T-helper 2 cell (primary cell): ENCODE data around the gene MED20.

ENCODE experiments used
- DNase-seq, 5 experiments: peaks; one replicate each; pipeline versions ENCODE4 v3.0.0 to v3.0.0-alpha.2; 2012 to 2022

Gene MED20

DNA sequence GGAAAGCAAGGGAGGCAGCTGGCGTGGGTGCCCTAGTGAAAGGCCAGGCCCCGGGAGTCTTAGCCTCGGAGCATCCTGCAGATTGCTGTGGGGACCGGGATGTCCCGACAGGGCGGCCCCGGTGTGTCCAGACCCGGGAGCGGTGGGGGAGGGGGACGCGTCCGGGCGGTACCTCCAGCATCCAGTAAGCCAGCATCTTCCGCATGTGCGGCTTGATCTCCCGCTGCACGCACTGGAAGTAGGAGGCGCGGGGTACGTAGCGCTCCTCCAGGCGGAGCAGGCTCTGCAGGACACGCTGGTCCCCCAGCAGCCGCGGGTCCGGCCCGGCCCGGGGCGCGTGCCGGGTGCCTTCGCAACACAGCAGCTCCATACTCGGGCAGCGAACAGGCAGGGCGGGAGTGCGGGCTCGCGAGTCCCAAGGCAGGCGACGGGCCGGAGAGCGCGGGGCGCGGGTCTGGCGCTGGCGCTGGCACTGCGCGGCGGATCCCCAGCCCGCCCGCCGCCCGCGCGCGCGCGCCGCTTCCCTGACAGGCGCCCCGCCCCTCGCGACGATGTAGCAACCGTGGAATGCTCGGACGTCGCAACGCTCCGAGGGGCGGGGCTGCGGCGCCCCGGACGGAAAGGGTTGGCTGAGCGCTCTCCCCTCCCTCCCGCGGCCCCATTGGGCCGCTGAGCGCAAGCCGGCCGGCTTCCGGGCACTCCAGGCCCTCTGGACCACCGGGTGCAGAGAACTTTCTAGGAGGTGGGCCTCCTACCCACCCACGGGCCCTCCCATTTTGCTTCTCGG is 20.5 kb upstream of the MED20 start, which contains the start of gene CCND3:
TSS of gene CCND3 (minus strand) at position 529 of the 787 bp plus-strand sequence. CDS start at position 370, 159 bp downstream.
- peak; percentile 62 to 93 (median 80) for DNase-seq

DNA sequence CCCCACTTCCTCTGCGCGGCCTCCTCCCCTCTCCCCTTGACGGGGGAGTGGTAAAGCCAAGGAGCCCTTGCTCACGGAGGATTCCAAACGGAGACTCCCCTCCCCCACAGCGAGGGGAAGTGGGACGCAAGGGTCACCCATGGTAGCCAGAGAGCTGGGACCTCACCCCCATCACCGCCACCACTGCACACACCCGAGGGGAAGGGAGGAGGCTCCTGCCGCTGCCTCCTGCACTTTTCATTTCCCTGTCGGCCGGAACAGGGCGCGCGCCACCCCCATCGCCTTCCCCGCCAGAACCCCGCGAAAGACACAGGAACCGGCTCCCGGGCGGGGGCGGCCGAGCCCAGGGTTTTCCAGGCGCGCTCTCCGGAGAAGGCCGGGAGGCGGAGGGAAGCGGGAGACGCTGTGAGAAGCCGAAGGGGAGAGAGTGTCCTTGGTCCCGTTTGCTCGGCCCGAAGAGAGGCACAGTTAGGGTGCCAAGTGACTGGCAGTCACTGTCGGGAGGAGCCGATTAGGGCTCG is 19.9 kb upstream of the MED20 start:
- DNase-seq = peak; percentile 13 to 78 (median 39)

DNA sequence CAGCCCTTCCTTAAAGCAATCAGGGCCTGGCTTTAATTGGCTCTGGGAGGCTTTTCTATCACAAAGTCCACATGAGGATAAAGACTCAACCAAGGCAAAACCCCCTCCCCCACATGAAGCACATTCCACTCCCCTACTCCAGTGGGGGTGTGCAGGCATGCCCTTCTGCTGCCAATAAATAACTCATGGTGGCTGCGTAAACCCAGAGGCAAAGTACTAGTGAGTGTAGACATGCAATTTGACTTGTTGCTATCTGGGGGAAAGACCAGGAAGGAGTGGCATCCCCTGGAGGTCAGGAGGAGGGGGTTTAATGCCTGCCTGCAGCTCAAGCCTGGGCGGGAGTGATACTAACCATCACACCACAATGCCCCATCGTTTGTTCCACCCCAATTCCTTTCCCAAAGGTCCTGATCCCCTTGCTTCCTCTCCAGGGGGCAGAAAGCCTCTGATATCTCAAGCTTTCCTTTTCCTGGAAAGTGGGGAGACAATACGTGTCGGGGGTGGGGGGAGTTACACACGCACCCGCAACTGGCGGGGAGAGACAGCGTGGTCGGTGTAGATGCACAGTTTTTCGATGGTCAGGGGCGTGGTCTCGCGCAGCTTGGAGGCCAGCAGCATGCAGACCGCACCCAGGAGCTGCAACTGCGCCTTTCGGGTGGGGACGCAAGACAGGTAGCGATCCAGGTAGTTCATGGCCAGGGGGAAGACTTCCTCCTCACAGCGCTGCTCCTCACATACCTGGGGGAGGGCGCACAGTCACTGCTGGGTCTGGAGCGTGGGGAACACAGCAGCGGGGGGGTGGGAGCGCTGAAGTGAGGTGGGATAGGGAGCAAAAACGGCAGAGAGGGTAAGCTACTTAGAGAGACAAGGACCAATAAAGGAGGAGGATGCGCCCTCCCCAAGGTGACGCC is 19.2 kb upstream of the MED20 start:
- DNase-seq = peak in 1 of 5 experiments; percentile 66

DNA sequence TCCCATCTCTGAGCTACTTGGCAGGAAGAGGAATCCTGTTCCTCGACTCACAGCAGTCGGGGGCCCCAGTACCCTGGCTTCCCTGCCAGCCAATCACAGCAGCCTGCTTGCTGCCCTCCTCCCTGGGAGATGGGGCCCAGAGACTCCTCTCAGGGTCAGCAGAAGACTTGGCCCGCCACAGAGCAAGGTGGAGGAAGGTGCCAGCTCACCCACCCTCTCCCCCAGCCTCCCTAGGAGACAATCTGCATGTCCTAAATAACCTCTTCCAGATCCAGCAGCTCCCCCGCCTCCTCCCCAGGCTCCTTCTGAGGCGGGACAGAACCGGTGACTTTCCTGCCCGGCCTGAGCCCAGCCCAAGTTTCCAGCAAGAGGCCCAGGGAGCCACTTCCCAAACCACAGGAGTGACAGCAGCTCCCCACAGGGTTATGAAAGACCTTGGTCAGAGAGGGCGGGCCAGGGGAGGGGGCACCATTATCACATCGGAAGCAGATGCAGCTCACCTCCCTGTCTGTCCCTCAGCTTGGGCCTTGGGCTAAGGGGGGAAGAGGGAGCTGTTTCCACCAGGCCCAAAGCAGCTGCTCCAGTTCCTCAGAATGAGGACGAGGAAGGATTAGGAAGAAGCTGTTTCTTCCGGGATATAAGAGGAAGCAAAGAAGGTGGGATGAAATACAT is 18.4 kb upstream of the MED20 start:
- DNase-seq = peak in 1 of 5 experiments; percentile 33

DNA sequence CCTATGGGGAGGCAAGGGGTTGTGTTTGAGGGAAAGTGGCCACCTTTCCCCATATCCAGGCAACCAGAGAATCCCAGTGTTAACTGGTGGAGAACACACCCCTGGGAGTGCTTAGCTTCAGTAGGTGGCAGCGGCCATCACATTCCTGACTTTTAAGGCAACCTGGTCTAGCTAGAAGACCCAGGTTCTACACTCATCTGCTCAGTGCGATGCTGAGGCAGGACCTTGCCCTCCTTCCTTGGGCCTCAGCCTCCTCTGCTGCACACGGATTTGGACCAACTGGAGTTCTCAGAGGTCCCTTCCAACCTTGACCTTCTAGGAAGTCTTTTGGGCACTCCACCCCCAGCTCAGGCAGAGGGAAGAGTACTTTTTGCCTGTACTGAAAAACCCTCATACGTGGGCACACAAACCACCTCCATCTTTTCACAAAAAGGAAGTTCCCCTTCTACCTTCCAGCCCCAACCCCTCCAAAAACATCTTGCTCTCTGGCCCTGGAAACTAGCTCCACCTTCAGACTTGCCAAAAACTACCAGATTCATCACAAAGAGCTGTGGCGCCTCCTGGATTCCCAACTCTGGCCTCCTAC is 17.7 kb upstream of the MED20 start:
- no peak for DNase-seq

DNA sequence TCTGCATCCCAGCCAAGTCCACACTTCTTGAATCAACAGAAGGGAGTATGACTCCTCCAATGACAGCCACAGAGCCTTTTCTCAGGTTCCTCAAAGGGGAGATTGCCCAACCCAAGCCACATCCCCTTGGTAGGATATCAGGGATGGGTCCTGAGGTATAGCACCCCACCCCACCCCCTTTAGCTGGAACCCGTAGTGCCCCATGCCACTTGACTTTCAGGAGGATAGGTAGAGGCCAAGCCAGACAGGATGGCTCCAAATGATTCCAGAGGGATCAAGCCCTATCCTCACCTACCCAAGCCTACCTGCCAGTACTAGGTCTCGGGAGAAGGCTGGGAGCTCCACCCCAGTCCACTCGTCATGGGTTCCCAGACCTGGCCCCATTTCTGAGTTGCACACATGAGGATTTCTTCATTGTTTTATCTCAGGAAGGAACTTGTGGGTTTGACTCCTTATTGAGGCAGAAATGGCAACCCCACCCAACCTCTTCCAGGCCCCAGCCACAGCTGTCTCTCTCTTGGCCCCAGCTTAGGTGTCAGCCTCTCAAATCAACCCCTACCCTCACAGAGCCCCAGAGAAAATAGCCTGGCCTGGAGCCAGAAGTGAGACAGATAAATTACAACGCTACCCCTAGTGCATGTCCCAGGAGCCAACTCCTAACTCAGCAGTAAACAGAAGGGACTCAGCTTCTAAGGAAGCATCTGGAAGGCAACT is 17.1 kb upstream of the MED20 start:
- peak in 3 of 5 experiments; percentile 36 to 84 (median 77) for DNase-seq

DNA sequence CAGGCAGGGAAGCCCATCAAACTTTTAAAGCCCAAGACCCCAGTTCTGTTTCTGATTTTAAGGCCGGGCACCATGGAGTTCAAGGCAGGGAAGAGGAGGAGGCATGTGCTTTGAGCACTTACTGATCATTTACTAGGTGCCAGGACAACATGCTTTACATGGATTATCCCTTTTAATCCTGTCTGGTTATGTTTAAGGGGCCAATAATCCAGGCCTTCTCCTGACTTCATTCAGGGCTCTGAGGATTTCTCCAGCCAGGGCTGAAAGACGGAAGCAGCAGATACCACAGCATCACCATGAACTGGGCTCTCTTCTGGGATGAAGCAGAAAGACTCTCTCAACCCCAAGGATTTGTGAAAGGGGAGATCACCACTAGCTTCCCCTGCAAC is 16.5 kb upstream of the MED20 start:
- no peak for DNase-seq

DNA sequence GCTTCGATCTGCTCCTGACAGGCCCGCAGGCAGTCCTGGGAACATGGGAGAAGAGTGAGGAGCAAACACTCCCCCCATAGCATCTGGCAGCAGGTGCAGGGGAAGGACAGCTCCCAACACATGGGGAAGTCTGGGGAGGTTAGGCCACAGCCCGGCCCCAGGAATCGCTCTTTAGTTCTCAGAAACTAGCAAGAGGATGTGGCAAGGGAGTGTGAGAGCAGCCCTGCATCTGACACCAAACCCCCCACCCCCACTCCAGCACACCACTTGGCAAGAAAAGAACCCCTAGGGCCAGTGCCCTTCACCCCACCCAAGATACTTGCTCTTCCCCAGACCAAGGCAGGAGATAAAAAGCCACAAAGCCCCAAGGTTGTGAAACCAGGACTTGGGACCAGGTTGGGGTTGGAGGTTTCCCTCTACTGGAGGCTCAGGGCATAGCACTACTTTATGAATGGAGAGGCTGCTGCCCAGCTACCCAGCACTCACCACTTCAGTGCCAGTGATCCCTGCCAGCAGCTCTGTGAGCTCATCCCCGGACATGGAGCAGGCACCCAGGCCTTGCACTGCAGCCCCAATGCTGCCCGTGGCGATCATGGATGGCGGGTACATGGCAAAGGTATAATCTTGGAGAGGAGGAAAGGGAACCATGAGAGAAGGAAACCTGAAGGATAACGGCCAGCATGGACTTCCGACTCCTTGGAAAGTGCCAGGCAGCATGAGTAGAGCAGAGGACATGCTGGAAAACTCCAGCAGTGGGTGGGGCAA is 15.3 kb upstream of the MED20 start:
- DNase-seq = peak in 4 of 5 experiments; percentile 24 to 99 (median 70)

DNA sequence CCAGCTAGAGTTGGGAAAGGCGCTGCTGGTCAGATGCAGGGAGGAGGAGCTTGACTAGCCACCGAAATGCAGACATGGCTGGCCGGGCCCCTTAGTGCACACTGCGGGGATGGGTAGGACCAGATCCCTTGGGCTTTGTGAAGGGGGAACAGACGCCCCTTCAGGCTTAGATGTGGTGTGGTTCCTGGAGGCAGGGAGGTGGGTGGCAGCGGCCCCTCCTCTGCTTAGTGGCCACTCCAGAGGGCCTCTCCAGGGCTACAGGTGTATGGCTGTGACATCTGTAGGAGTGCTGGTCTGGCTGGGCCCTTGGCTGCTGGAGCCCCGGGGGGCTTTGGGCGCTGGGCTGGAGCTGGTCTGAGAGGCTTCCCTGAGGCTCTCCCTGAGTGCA is 14.7 kb upstream of the MED20 start:
- no peak for DNase-seq

DNA sequence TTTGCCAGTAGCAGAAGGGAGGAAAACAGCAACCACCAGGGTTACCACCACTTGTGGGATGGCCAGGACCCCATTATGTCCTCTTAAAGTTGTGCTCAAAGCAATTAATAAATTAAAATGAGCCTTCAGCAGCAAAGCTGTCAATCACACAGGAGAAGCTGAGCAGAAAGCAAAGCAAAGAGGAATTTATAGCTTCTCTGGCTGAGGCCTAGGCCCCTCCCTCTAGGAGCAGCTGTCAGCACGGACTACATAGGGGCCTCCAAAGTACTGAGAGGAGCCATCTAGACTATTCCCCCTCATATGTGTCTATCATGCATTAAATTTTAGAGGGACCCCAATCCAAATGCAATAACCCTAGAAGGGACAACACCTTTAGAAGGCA is 14.2 kb upstream of the MED20 start:
- no peak for DNase-seq

DNA sequence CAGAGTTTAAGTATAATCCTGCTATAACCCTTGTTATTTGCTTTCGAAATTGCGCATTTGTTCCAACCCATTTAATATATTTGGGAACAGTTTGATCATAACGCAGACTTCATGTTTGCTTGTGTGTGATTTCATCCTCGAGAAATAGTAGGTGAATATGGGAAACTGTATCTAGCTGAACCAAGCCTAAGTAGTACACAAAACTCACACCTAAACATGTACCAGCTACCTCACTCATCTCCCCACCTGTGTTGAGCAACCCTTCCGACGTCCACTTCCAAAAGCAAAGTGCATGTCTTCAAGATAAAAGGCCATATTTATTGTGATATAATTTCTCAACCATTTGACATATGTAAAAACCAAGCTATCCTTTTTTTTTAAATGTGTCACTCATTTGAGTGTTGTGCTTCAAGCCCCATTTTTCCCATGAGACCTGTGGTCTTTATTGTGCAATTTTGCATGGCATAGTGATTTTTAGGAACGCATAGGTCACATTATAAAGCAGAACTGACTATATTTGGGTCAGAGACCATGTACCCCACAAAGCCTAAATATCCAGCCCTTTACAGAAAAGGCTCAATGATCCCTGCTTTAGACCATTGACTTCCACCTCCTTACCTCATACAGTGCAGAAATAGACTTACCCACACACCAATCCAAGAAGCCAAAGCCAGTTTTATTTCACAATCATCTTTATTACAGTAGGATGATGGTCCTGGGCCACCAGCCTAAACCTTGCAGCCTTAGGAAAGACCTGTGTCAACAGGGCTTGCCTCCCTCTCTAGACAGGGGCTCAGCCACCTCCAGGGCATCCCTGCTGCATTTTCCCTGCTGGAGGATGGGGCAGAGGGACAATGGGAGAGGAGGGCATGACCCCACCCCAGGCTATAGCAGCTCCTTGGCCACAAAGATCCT is 13.6 kb upstream of the MED20 start:
- DNase-seq = no peak

DNA sequence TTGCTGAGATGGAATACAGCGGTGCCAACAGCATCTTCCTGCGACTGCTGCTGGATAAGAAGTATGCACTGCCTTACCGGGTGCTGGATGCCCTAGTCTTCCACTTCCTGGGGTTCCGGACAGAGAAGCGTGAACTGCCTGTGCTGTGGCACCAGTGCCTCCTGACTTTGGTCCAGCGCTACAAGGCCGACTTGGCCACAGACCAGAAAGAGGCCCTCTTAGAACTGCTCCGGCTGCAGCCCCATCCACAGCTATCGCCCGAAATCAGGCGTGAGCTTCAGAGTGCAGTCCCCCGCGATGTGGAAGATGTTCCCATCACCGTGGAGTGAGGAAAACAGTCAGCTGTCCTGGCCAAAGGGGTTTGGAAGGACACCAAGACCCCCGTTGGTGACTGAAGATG is 11.4 kb upstream of the MED20 start:
- DNase-seq = no peak

DNA sequence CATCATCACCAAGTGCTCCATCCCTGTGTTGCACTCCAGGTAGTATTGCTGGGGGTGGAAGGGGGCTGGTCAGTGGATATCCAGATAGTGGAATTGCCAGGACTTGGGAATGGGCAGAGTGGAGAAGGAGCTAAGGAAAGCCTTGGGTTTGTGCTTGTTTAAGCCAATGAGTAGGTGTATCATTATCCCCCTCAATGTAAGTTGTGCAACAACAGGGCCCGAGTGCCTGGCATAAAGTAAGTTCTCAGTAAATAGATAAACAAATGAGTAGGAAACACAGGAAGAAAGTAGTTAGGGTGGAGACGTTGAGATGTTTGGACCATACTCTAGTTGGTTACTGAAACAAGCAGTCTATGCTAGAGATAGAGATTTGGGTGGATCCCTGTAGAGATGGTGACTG is 10.9 kb upstream of the MED20 start:
- no peak for DNase-seq

DNA sequence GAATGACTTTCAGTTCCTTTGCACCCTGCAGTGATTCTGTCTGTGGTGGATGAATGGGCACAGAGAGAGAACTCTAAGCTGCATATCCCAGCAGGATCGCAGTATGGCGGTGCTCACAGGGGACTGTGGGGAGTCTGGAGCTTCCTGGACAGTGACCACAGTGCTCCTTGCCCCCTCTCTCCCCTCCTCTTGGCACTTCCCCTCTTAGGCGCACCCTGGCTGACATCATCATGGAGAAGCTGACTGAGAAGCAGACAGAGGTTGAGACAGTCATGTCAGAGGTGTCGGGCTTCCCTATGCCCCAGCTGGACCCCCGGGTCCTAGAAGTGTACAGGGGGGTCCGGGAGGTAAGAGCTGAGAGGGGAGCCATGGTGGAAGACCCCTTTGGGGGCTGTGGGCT is 9.0 kb upstream of the MED20 start:
- no peak for DNase-seq

DNA sequence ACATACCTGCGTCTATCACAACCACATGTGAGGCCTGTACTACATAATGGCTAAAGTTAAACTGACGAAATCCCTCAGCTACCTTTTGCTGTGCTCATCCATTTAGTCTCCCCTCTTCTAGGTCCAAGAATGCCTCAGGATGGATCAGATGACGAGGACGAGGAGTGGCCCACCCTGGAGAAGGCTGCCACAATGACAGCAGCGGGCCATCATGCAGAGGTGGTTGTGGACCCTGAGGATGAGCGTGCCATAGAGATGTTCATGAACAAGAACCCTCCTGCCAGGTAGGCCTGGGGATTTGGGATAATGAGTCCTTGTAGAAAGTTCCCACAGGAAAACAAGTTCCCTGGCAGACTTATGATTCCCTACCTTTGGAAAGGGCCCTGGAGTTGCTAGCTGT is 6.3 kb upstream of the MED20 start:
- no peak for DNase-seq

DNA sequence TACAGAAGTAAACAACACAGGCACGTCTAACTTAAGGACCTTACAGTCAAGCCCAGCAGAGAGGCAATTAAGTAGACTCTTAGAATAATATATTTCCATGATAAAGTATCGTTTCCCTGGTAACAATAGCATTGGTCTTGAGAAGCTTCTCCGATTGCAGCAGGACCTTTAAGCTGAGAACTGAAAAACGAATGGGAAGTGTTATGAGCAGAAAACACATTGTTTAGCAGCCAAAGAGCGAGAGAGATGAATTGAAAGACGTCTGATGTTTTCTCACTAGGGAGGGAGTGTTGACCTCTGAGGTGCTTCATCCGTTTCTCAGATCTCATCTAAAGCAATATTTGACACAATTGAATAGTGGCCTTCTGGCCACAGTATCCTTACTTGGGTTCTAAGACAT is 1.2 kb upstream of the MED20 start:
- DNase-seq = no peak

DNA sequence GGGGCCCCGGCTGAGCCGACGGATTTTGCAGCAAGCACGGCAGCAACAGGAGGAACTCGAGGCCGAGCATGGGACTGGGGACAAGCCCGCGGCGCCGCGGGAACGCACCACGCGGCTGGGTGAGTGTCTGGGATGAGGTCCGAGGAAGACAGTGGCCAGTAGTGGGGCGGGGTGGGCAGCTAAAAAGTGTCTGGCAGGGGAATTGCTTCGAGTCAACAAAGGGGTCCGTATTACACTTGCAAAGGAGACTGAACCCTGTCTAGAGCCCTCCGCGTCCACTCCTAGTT is 716 bp upstream of the MED20 start:
- no peak for DNase-seq

DNA sequence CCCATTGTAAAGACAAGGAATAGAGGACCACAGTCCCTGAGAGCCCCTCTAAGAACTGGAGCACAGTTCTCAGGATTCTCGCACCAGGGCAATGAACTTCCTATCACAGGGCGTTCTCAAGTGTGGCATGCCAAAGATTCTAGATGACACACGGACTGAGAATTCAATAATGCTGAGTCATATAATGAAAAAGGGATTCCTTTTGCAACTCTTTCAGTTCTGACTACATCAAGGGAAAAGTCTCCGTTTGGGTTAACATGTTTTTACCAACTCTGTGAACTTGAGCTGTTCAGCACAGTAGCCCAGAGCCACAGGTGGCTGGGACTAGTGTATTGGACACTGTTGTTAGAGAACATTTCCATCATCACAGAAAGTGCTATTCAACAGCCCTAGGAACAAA is 3.4 kb downstream of the MED20 start:
- DNase-seq = no peak

DNA sequence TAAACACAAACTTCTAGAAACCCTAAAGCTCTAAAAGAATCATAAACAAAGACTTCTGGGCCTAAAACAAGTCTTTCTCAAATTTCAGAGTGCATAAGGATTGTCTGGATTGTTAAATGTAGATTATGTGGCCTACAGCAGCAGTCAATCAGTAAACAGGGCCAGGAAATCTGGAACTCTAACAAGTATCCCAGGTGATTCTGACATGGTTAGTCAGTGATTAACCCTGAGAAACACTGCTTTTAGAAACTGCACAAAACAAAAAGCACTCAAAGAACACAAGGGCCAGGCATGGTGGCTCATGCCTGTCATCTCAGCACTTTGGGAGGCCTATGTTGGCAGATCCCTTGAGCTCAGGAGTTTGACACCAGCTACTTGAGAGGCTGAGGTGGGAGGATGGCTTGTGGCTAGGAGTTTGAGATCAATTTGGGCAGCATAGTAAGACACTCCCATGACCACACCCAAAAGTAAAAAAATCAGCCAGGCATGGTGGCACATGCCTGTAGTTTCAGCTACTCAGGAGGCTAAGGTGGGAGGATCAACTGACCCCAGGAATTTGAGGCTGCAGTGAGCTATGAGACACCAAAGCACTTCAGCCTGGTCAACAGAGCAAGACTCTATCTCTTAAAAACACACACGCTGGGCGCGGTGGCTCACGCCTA is 5.9 kb downstream of the MED20 start:
- DNase-seq = no peak

DNA sequence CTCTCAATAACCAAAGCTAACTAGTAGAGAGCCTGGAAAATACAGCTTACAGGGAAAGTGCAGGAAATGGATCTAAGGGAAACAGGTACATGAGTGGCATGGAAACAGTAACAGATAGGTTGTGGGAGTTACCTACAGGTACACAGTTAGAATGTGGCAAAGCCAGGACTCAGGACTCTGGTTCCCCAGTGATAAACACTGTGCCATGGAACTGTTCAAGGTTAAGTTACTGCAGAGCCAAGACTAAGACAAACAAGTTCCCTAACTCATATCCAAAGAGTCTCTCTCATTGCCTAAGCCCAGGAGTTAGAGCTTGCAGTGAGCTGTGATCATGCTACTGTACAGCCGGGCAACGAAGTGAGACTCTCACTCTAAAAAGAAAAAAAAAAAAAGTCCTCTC is 6.6 kb downstream of the MED20 start:
- no peak for DNase-seq
